Measurements from ENCODE around the gene BLM.

Gene BLM

DNA sequence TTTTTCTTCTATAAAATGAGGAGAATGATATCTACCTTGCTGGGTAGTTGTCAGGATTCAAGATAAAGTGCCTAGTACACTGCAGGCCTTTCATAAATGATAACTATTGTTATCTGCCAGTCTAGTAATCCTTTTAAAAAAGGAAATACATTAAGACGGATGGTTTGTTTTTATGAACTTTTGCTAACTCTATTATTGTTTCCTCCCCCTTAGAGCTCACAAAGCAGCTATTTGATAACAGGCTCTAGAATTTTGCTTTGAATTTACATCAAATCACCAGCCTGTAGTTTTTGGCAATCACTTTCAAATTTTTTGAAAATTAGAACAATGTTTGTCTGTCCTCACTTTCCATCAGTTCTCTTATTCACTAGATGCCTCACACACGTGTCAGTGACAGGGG, 39.8 kb downstream of the BLM start:
- H3K4me1 ChIP-seq = no peaks in the 10 kb centered on the region
- no peak overlapping the region for H3K27ac ChIP-seq
- H3K9me3 ChIP-seq (ENCODE audit: control insufficient read depth, low read length) = no peaks in the 10 kb centered on the region
- no peak overlapping the region for H3K4me3 ChIP-seq (ENCODE audit: low read depth, low read length)
- no peaks in the 10 kb centered on the region for H3K79me2 ChIP-seq
- no peak overlapping the region for H2AFZ ChIP-seq
- no peaks in the 10 kb centered on the region for H3K27me3 ChIP-seq (ENCODE audit: control insufficient read depth, insufficient read depth, low read length)
- TF ChIP-seq, protein P1, sequence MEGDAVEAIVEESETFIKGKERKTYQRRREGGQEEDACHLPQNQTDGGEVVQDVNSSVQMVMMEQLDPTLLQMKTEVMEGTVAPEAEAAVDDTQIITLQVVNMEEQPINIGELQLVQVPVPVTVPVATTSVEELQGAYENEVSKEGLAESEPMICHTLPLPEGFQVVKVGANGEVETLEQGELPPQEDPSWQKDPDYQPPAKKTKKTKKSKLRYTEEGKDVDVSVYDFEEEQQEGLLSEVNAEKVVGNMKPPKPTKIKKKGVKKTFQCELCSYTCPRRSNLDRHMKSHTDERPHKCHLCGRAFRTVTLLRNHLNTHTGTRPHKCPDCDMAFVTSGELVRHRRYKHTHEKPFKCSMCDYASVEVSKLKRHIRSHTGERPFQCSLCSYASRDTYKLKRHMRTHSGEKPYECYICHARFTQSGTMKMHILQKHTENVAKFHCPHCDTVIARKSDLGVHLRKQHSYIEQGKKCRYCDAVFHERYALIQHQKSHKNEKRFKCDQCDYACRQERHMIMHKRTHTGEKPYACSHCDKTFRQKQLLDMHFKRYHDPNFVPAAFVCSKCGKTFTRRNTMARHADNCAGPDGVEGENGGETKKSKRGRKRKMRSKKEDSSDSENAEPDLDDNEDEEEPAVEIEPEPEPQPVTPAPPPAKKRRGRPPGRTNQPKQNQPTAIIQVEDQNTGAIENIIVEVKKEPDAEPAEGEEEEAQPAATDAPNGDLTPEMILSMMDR (IDR thresholded peaks at IDR 0.05) = no peak
- no peaks in the 10 kb centered on the region for H3K36me3 ChIP-seq (ENCODE audit: control insufficient read depth, insufficient read depth, low read length)
- H3K4me2 ChIP-seq (ENCODE audit: low read length) = no peak overlapping the region
- no peak overlapping the region for H3K9ac ChIP-seq

DNA sequence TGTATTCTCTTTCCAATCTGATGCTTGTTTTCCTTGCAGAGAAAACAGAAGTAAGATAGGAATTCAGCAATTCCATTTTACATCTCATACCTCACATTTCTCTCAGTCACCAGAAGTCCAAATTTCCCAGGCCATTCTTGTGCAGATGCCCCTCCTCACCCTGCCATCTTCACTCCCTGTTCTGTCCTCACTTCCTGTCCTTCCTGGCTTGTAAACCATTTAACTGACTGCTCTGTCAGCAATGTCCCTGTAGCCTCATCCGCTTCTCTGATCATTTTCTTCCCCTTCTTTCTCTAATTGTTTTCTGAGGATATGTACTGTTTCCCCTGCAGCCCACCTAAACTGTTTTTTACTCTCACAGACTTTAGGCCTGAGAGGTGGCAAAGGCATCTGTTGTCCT, 40.3 kb downstream of the BLM start:
- Histone ChIP-seq H3K9ac (no peak overlapping the region), H3K4me2 (ENCODE audit: low read length) (no peak overlapping the region), H3K4me3 (ENCODE audit: low read depth, low read length) (no peak overlapping the region), H3K36me3 (ENCODE audit: control insufficient read depth, insufficient read depth, low read length) (no peaks in the 10 kb centered on the region), H3K27me3 (ENCODE audit: control insufficient read depth, insufficient read depth, low read length) (no peaks in the 10 kb centered on the region), H3K27ac (no peak overlapping the region), H3K4me1 (no peaks in the 10 kb centered on the region), H3K79me2 (no peaks in the 10 kb centered on the region), H3K9me3 (ENCODE audit: control insufficient read depth, low read length) (no peaks in the 10 kb centered on the region), H2AFZ (no peak overlapping the region)
- TF ChIP-seq, protein P1 (IDR thresholded peaks at IDR 0.05) = no peak

DNA sequence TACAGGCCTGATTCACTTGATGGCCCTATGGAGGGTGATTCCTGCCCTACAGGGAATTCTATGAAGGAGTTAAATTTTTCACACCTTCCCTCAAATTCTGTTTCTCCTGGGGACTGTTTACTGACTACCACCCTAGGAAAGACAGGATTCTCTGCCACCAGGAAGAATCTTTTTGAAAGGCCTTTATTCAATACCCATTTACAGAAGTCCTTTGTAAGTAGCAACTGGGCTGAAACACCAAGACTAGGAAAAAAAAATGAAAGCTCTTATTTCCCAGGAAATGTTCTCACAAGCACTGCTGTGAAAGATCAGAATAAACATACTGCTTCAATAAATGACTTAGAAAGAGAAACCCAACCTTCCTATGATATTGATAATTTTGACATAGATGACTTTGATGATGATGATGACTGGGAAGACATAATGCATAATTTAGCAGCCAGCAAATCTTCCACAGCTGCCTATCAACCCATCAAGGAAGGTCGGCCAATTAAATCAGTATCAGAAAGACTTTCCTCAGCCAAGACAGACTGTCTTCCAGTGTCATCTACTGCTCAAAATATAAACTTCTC, 43.6 kb downstream of the BLM start:
- Histone ChIP-seq H3K27ac (no peak overlapping the region), H3K9me3 (ENCODE audit: control insufficient read depth, low read length) (no peaks in the 10 kb centered on the region), H3K4me2 (ENCODE audit: low read length) (no peak overlapping the region), H3K4me3 (ENCODE audit: low read depth, low read length) (no peak overlapping the region), H3K27me3 (ENCODE audit: control insufficient read depth, insufficient read depth, low read length) (no peaks in the 10 kb centered on the region), H3K4me1 (no peaks in the 10 kb centered on the region), H2AFZ (no peak overlapping the region), H3K79me2 (no peaks in the 10 kb centered on the region), H3K9ac (no peak overlapping the region), H3K36me3 (ENCODE audit: control insufficient read depth, insufficient read depth, low read length) (no peaks in the 10 kb centered on the region)
- TF ChIP-seq, protein P1 (IDR thresholded peaks at IDR 0.05) = no peak

DNA sequence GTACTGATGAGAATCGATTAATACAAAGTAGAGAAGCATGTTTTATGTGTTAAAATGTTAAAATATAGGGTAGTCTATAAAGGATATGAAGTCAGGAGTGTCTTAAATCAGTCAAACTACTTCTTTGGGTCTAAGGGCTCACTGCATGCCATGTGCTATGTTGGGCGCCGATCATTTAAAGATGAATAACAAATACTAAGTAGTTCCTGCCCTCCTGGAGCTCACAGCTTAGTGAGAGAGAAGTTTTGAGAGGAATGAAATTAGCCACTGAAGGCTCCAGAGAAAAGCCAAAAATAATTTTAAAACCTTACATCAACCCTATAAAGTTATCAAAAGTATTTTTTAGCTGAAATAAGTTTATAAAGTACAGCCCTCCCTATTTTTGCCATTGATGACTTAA, 44.5 kb downstream of the BLM start:
- Histone ChIP-seq H3K79me2 (no peaks in the 10 kb centered on the region), H3K4me2 (ENCODE audit: low read length) (no peak overlapping the region), H2AFZ (no peak overlapping the region), H3K4me1 (no peaks in the 10 kb centered on the region), H3K9ac (no peak overlapping the region), H3K27ac (no peak overlapping the region), H3K27me3 (ENCODE audit: control insufficient read depth, insufficient read depth, low read length) (no peaks in the 10 kb centered on the region), H3K4me3 (ENCODE audit: low read depth, low read length) (no peak overlapping the region), H3K9me3 (ENCODE audit: control insufficient read depth, low read length) (no peaks in the 10 kb centered on the region), H3K36me3 (ENCODE audit: control insufficient read depth, insufficient read depth, low read length) (no peaks in the 10 kb centered on the region)
- TF ChIP-seq, protein P1 (IDR thresholded peaks at IDR 0.05) = no peak

DNA sequence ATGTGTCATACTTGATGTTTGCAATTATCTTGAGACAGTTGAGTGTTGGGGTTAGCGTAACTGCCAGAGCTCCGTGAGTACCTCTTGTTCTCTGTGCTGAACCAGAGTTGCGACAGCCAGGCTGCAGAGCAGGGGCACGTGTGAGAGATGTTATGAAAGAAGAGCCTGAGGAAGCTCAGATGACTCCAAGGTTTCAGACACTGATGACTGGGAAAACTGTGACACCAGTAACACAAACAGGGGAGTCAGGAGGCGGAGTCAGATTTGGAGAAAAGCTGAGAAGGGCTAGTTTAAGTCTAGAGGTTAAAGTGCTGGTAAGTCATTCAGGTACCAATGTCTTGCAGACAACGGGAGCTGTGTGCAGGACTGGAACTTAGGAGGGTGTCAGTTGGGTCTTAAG, 45.0 kb downstream of the BLM start:
- Histone ChIP-seq H3K27ac (no peak overlapping the region), H3K4me1 (no peaks in the 10 kb centered on the region), H3K4me3 (ENCODE audit: low read depth, low read length) (no peak overlapping the region), H3K9me3 (ENCODE audit: control insufficient read depth, low read length) (no peaks in the 10 kb centered on the region), H2AFZ (no peak overlapping the region), H3K9ac (no peak overlapping the region), H3K36me3 (ENCODE audit: control insufficient read depth, insufficient read depth, low read length) (no peaks in the 10 kb centered on the region), H3K27me3 (ENCODE audit: control insufficient read depth, insufficient read depth, low read length) (no peaks in the 10 kb centered on the region), H3K79me2 (no peaks in the 10 kb centered on the region), H3K4me2 (ENCODE audit: low read length) (no peak overlapping the region)
- TF ChIP-seq, protein P1 (IDR thresholded peaks at IDR 0.05) = no peak
